OCI-M2 (cell line): ENCODE results near the gene DNAJA4.

Experiments
- DNase-seq: peaks from one replicate; lab custom pipeline; 2025; ENCODE audit not compliant: unreplicated experiment; lab: John Stamatoyannopoulos, UW

The DNAJA4 gene

GRCh38 chr15:78276064-78276943, 11.9 kb downstream of the DNAJA4 start:
- DNase-seq = no peak

GRCh38 chr15:78280319-78281072, 16.1 kb downstream of the DNAJA4 start:
- no peak for DNase-seq

GRCh38 chr15:78282324-78282723, 18.0 kb downstream of the DNAJA4 start:
- no peak for DNase-seq

- no peak for DNase-seq
Observed at GRCh38 chr15:78284758-78285157, 20.4 kb downstream of the DNAJA4 start.

DNA sequence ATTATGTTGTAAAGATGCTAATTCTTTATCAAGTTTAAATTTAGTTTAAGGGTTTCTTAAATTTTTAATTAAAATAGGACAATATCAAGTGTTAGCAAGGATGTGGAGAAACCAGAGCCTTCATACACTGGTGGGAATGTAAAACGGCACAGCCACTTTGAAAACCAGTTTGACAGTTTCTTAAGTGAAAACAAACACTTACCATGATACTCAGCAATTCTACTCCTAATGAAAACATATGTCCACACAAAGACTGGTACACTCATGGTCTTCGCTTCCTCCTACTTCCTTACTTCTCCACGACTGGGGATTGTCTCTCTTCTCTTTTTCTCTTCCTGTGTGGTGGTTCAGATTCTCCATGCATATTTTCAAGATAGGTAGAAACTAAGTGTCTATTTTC, 25.9 kb downstream of the DNAJA4 start:
- DNase-seq = no peak

- no peak for DNase-seq
Observed at GRCh38 chr15:78291052-78291451, 26.7 kb downstream of the DNAJA4 start.

DNA sequence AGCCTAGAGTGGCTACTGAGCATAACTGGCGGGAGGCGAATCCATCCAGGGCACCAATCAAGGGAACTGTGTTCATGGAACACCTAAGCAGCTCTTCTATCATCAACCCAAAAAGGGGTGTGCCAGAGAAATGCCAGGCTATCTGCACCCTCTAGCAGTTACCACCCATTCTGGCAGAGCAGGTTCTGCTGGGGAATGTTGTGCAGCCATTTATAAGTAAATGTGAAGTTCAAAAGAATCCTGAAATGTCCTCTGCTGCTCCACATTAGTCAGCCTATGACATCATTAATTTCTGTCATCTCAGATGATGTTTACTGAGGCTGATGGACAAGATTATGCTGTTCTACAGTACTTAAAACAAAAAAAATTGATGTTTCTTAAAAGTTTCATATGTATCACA, 27.3 kb downstream of the DNAJA4 start:
- DNase-seq = no peak

GRCh38 chr15:78292219-78292618, 27.9 kb downstream of the DNAJA4 start:
- DNase-seq = no peak

GRCh38 chr15:78299101-78299930, 35.0 kb downstream of the DNAJA4 start, which contains the start of gene SKIC8:
Gene SKIC8, minus strand, starts transcription at chr15:78299609. Its CDS starts 3,923 bp downstream, at chr15:78295686.
- peak; percentile 55 for DNase-seq

DNA sequence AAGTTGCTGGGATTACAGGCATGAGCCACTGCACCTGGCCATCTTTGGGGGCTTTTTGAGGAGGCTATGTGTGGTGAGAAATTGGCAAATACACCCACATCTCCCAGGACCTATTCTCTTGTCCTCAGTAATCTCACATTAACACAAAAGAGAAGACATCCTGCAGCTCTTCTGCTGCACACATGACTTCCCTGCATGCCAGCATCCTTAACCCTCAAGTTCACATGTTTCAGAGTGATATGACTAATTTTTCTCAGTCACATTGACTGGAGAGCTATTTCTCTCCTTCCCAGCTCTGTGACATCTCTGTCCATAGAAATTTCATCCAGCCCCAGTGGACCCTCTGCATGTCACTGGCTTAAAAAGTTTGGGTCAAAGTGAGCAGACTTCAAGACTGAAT, 37.0 kb downstream of the DNAJA4 start:
- no peak for DNase-seq

DNA sequence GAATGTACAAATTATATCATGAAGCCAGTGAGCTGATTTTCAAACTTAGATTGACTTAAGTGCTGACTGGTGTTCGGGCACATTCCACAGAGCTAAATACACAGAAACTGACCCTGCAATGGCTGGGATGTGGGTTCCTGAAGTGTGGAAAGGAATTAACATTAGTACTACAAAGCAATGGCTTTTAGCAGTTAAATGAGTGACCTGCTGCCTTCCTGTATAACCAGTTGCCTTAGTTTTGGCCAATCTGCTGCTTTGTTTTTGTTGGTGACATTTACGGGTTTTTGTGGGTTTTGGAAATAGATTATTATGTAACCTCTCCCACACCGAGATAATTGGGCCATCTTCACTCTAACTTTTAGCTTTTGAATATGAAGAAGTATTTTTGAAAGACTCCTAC, 37.5 kb downstream of the DNAJA4 start:
- no peak for DNase-seq

- no peak for DNase-seq
Observed at GRCh38 chr15:78302579-78303312, 38.4 kb downstream of the DNAJA4 start.

DNA sequence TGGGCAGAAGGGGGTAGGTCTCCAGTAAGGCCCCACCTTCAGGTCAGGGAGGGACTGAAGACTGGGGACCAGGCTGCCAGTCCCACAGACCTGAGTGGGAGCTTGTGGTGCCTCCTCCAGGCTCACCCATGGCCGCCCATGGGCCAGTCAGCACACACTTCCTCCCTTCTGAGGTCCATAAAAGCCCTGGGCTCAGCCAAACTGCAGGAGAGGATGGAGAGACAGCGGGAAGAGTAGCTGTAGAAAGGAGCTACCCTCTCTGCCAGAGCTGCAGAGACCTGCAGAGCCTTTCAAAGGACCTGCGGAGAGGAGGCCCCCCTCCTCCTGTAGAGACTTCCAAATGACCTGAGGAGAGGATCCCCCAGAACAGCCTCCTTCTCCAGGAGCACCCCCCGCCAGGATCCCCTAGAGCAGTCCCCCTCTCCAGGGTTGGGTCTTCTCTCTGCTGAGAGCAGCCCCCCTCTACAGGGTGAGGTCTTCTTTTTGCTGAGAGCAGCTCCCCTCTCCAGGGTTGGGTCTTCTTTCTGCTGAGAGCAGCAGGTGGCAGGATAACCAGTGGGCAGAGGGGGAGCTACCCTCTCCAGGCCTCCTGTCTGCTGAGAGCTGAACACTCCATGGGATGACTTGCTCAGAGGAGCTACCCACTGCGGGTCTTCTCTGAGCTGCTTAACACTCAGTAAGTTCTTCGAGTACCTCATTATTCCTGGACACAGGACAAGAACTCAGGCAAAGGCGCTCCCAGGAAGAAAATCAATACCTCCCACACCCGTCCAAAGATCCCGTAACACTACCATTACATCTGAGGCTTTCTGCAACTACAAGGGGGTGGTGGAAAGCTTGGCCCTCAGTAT, 40.1 kb downstream of the DNAJA4 start:
- DNase-seq = no peak

DNA sequence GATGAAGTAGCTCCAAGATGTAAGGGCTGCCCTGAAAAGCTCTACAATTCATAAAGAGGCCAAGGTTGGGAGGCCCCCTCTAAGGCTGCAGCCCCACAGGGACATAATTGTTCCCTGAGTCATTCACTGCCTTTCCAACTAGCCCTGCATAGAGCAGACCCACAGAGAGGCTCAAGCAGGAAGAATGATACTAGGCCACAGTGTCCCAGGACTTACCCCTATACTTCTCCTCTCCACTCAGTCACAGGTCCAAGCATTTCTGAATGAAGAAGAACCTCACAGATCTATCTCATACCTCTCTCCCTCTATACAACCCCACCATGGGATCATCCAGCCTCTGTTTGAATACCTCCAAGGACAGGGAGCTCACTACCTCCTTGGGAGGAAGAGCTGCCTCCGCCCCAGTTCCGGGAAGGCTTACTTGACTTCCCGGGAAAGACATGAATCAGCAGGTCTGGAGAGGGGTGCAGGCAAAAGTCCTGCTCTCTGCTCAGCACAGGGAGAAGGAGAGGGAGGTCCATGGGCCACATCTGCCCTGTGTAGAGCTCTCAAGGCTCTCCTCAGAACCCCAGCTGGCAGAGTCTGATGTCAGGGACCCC, 41.9 kb downstream of the DNAJA4 start:
- no peak for DNase-seq

DNA sequence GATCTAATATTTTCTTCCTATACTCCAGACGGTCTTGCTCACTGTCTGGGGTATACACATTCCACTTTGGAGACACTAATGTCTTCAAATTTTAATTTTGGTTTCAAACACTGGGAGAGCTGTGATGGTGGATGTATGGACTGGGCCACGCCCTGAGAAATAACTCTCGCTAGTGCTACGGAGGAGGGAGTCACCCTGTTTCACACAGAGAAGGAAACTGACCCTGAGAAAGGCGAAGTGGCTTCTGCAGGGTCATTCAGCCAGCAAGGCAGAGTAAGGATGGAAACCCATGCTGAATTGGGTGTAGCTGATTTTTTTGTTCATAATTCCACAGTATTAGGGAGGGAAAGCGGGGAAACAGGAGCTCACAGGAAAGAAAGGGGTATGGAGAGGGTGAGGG, 43.6 kb downstream of the DNAJA4 start:
- DNase-seq = no peak

DNA sequence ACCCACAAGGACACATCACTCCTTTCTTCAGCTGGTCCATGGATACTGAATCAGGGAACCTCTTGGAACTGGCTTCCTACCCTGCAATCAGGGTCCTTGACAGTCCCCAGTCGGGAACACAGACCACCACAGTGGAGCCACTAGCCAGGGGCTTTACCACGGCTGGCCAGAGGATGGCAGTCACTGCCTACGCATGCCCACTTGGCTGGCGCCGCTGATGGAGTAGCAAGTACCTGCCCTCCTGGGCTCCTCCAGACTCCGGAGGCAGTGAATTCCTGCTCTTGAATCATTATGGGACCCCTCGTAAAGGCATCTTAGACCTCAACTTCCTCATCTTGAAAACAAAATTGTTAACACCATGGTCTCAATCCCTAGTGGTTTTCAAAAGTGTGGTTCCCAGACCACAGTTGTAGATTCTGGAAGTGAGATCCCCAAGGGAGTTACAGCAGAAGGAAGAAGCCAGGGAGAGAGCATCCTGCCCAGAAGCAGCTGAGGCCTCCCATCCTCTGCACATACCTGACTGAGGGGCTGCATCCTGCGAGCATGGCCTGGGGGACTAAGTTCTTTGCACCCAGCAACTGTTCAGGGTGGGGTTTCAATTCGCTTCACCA, 44.2 kb downstream of the DNAJA4 start:
- DNase-seq = peak; percentile 12

- DNase-seq = no peak
Observed at GRCh38 chr15:78311292-78311691, 46.9 kb downstream of the DNAJA4 start.

GRCh38 chr15:78312536-78312935, 48.2 kb downstream of the DNAJA4 start:
- no peak for DNase-seq

DNA sequence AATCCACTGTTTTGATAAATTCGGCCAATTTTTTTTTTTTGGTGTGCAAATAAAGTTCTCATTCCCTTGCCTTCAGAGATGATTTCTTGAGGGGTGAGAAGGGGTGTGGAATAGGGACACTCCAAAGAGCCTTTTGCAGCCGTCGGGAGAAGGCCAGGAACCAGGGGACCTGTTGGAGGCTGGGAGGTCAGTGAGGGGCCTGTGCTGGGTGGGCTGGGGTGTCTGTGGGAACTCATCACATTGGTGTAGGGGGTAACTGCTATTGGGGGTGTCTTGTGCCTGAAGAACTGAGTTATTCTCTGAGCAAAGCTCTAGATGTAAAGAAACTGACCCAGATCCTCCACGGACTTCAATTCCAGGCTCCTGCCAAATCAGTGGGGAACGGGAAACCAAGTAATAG, 48.6 kb downstream of the DNAJA4 start:
- no peak for DNase-seq
